Measurements from ENCODE around the gene CFAP410. TPM values are rescaled to one million over a fixed set of nuclear protein-coding genes. Genes with fewer than 3 reads are reported as not detected.
"Not testable (repeated sequence)": the region's sequence is repeated elsewhere in the genome, so short reads cannot be mapped to it uniquely, and the experiment has no call there.

Gene CFAP410
- total RNA-seq, 1 donor from 2014 or later = 8.6 TPM

GRCh38 chr21:44370027-44370735, 31.0 kb upstream of the CFAP410 start:
- peak in 1 of 2 donors; percentile 55 for DNase-seq (ENCODE audit: low spot score in 2 of 2)
- no peak for FAIRE-seq

DNA sequence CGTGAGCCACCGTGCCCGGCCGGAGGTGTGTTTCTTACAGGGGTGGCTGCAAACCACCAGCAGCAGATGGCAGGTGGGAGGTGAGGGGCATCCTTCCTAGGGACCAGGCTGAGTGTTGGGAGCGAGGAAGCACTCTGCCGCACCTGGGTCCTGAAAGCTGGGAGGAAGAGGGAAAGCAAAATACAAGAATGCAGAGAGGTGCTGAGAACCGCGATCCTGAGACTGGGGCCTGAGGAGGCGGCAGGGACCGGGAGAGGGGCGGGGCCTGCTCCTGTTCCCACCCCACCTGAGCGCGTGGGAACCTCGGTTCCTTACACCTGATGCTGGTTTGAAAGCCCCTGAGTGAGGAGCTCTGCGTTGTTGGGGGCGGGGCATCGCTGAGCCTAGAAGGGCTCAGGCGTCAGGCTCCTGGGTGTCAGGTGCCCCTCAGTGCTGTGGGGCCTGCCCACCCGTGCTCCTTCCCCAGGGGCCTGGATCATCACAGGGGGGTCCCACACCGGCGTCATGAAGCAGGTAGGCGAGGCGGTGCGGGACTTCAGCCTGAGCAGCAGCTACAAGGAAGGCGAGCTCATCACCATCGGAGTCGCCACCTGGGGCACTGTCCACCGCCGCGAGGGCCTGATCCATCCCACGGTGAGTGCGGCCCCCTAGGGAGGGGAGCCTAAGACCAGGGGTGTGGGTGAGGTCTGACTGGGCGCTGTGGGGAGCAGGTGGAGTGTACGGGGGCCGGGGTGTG, 29.7 kb upstream of the CFAP410 start:
- FAIRE-seq (no peak), DNase-seq (ENCODE audit: low spot score in 2 of 2) (peak in 1 of 2 donors; percentile 62)

- no peak for FAIRE-seq
- DNase-seq (ENCODE audit: low spot score in 2 of 2) = no peak
Observed at GRCh38 chr21:44366586-44367211, 27.5 kb upstream of the CFAP410 start.

DNA sequence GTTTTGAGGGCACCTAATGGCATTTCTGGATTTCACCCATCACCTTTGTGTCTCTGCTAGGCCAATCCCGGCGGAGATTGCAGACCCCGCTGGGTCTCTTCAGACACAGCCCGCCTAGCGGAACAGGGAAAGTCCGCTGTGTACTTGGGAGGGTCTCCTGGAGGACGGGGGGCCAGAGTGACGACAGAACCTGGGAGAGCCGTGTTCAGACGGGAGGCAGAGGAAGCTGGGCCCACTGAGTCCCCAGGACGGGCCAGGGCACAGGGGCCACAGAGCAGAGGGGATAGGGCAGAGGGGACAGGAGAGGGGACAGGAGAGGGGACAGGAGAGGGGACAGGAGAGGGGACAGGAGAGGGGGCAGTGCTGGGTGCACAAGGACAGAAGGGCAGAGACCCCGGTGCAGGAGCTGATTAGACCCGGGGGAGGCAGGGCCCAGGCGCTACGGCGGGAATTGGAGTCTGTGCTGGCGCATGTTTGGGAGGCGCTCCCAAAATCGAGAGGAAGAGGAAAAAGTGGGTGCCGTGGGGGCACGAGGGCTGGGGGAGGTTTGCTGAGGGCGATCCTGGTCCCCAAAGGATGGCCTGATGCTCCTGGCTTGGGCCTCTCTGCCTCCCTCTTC, 26.9 kb upstream of the CFAP410 start:
- FAIRE-seq = no peak

DNA sequence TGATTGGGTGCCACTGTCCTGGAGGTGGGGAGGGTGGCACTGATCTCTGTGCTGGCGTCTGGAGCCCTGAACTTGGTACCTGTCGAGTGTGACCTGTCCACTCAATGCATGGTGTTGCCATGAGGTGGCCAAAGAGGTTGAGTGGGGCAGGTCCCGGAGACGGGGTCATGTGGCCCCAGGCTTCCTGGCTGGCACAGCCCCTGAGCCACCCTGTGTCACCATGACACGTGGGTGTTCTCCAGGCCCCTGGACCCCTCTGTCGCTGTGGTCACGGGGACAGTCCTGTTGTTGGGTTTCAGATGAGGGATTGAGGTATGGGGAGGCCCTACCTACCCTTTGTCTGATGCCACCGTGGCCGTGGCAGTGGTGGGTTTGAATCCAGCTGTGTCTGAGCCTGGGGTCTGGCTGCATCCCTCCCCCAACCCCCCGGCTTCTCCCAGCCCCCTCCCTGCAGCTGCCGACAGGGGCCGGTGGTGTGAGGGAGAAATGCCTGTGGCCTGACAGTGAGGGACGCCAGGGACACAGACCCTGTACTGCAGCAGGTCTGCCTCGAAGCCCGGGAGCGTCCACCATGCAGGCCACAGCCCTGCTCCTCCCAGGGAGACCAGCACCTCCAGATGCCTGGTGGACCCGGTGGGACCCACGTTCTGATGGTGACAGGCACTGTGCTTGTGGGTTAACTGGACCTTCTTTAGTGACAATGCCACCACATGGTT, 26.2 kb upstream of the CFAP410 start:
- DNase-seq (ENCODE audit: low spot score in 2 of 2) = no peak
- no peak for FAIRE-seq

More for the DNA sequence above, 26.9 kb upstream of the CFAP410 start:
- no peak for DNase-seq (ENCODE audit: low spot score in 2 of 2)

GRCh38 chr21:44364151-44365053, 25.2 kb upstream of the CFAP410 start:
- DNase-seq (ENCODE audit: low spot score in 2 of 2) = no peak
- FAIRE-seq = no peak

- no peak for FAIRE-seq
- no peak for DNase-seq (ENCODE audit: low spot score in 2 of 2)
Observed at GRCh38 chr21:44363278-44363677, 24.1 kb upstream of the CFAP410 start.

GRCh38 chr21:44361903-44362302, 22.7 kb upstream of the CFAP410 start:
- DNase-seq (ENCODE audit: low spot score in 2 of 2); FAIRE-seq: not testable (repeated sequence)

GRCh38 chr21:44360159-44360558, 21.0 kb upstream of the CFAP410 start:
- FAIRE-seq = no peak
- no peak for DNase-seq (ENCODE audit: low spot score in 2 of 2)

DNA sequence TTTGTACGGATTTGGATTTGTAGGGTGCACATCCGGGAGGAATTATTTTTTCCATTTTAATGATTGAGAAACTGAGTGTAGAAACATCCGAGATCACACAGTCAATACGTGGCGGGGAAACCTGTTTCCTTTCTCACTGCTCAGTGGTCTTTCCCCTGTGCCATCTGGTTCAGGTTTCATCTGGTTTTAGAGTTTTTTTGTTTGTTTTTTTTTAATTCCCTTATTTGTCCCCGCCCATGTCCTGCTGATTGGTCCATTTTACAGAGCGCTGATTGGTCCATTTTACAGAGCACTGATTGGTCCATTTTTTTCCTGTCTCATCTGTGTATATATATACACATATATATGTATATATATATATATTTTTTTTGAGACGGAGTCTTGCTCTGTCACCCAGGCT, 20.2 kb upstream of the CFAP410 start:
- FAIRE-seq = no peak

GRCh38 chr21:44357064-44357837, 18.1 kb upstream of the CFAP410 start:
- FAIRE-seq = no peak
- no peak for DNase-seq (ENCODE audit: low spot score in 2 of 2)

More for the DNA sequence above, 20.2 kb upstream of the CFAP410 start:
- DNase-seq (ENCODE audit: low spot score in 2 of 2) = no peak

DNA sequence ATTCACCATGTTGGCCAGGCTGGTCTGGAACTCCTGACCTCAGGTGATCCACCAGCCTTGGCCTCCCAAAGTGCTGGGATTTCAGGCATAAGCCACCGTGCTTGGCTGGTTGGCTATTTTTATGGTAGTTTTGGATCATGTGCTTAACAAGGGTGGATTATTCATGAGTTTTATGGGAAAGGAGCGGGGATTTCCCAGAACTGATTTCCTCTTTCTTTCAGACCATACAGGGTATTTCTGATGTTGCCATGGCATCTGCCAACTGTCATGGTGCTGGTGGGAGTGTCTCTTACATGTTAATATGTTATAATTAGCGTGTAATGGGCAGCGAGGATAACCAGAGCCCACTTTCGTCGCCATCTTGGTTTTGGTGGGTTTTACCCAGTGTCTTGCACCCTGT, 17.4 kb upstream of the CFAP410 start:
- FAIRE-seq (no peak), DNase-seq (ENCODE audit: low spot score in 2 of 2) (no peak)

GRCh38 chr21:44356160-44356559, 17.0 kb upstream of the CFAP410 start:
- no peak for FAIRE-seq
- DNase-seq (ENCODE audit: low spot score in 2 of 2) = no peak

GRCh38 chr21:44354775-44355771, 15.9 kb upstream of the CFAP410 start:
- FAIRE-seq = no peak
- no peak for DNase-seq (ENCODE audit: low spot score in 2 of 2)

DNA sequence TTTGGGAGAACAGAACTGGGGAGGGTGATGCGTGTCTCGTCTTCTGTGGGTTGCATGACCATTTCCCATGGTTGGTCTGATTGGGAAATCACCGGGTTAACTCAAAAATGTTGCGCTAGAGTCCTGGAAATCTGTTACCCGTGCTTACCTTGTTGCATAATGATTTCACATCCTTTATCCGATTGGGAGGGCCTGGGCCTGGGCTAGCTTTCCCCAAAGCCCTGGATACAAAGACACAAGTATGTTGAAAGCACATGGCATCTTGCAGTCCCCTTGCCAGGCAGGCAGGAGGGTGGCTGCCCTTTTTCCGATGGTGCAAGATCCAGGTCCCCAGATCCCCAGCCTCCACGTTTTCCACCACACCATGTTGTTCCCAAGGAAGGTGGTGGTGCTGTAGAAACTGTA, 14.8 kb upstream of the CFAP410 start:
- no peak for DNase-seq (ENCODE audit: low spot score in 2 of 2)
- no peak for FAIRE-seq

DNA sequence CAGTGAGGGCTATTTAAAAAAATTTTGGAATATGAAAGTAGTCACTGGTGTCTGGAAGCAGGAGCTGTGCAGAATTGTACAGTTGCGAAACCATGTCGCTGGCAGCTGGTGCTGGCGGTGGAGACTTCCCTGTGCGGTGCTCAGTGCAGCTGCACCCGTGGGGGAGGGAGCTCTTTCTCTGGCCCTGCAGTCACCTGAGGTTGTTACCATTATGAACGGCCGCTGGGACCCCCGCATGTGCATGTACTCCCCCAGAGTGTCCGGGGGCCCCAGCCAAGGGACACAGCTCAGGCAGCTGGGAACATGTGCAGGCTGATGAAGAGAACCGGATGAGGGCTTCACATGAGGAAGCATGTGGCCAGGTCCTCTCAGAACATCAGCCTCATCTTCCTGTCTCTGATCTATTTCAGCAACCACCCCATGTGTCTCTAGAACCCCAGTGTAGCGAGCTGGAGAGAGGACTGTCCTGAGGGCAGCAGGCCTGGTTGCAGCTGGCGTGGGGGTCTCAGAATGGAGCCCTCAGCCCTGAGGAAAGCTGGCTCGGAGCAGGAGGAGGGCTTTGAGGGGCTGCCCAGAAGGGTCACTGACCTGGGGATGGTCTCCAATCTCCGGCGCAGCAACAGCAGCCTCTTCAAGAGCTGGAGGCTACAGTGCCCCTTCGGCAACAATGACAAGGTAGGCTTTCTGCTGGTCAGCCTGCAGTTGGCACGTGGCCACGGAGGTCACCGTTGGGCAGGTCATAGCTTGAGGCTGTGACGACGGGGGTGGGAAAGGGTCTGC, 14.2 kb upstream of the CFAP410 start, which contains the start of gene TRPM2:
Gene TRPM2, plus strand, starts transcription at position 431 of the 780 bp plus-strand sequence. Its CDS starts 80 bp downstream, at position 511.
- no peak for FAIRE-seq
- DNase-seq (ENCODE audit: low spot score in 2 of 2) = no peak
